Heart left ventricle (tissue), 13 donors: Measurements from ENCODE around the gene OR10K2.

ENCODE experiments used
- POLR2A ChIP-seq, 2 donors: fragments of 450-650 bp; IDR thresholded peaks; one replicate each; pipeline ENCODE4 v1.6.1; 2017; ENCODE audit warnings: antibody characterized with exemption in 2 of 2, mild to moderate bottlenecking in 2 of 2, moderate library complexity in 2 of 2
- TF ChIP-seq, protein P1 (sequence below), 12 donors: fragments of 200-600 bp; sonication (generic) in 4 of 12; IDR thresholded peaks; one replicate each; pipeline versions ENCODE4 v1.5.0 to v1.8.0; 2018 to 2022; ENCODE audit warnings: antibody characterized with exemption in 12 of 12, mild to moderate bottlenecking in 5 of 12
- donor health status: ischemic (EF 13 %, LVEDD 7.1; RV severe dilation, severe dysfunction).
- donor health status: DM: no; HTN: yes; CAD: no.
- donor health status: DM: no; HTN: no; CAD: no.
- donor health status: ischemic (EF 25% LVEDD 6.9; RV normal size, moderate dysfunction).
- donor health status: ischemic (EF 25% LVEDD 5.7; RV mildly dilated, moderate dysfunction).
- donor health status: ischemic (EF 35%, LVEDD 5.7; RV mildly dilated, moderate dysfunction).
- donor health status: nonischemic (EF 11% LVEDD 7.7; RV severe dilation, severe dysfunction).
- donor health status: DM: yes; HTN: yes; CAD: no.
- donor health status: PGD.
- donor health status: ischemic (EF 29% LVEDD 5.4; RV normal size, mild dysfunction).
- donor health status: nonischemic (EF 23%, LVEDD 6.1; RV moderate dilation, normal function).

DNA sequence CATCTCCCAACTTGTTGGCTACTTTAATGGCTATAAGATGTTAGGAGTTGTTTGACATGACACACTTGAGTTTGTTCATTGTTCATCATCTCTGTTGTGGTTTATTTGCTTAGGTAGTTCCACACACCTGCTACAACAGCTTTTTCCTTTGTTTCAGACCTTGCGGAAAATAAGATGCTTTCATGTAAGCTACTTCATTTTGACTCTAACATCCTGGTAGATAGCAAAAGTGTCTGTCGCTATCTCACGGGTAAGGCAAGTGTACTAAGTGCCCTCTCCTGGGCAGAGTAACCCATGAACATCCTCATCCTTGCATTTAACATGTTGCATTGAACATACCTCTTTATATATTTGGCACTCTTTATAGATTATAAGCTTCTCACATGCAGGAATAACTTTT lies 25.2 kb downstream of the OR10K2 start:
- TF ChIP-seq POLR2A (IDR thresholded peaks at IDR 0.05): no peak
- TF ChIP-seq, protein P1, sequence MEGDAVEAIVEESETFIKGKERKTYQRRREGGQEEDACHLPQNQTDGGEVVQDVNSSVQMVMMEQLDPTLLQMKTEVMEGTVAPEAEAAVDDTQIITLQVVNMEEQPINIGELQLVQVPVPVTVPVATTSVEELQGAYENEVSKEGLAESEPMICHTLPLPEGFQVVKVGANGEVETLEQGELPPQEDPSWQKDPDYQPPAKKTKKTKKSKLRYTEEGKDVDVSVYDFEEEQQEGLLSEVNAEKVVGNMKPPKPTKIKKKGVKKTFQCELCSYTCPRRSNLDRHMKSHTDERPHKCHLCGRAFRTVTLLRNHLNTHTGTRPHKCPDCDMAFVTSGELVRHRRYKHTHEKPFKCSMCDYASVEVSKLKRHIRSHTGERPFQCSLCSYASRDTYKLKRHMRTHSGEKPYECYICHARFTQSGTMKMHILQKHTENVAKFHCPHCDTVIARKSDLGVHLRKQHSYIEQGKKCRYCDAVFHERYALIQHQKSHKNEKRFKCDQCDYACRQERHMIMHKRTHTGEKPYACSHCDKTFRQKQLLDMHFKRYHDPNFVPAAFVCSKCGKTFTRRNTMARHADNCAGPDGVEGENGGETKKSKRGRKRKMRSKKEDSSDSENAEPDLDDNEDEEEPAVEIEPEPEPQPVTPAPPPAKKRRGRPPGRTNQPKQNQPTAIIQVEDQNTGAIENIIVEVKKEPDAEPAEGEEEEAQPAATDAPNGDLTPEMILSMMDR (IDR thresholded peaks at IDR 0.05): no peak
